ENCODE measurements around the gene KRT6A. TPM values are rescaled to one million over a fixed set of nuclear protein-coding genes. Genes with fewer than 3 reads are reported as not detected.

KRT6A gene
- total RNA-seq, 1 donor from 2014 or later: 1.4 TPM

DNA sequence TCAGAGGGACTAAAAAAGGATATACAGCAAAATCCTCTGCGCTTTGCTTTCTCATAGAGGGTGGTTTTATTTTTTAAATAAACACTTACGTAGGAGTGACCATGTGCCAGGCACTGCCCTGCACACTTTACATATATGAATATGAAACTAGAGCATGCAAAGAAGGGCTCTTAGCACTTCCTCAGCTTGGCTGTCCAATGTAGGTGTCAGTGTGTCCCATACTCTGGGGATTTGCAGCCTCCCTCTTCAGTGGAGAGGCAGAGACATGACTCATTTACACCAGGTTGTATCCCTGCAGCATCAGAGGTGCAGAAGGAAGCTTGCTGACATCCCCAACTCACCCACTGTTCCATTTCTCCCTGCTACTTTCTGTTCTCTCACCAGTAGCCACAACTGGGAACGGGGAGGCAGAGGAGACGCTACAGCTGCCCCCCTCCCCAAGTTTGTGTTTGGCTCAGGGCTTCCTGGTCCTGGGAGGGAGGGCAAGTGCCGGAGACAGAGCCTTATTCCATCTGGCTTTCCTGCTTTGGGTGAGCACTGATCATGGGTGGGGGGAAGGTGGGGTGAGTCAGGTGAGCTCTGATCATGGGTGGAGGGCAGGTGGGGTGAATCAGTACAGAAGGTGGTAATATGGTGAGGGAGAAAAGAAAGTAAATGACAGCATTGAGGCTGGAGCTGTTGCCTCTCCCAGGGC, 32.0 kb upstream of the KRT6A start:
- no peak for DNase-seq (ENCODE audit: low read depth)

DNA sequence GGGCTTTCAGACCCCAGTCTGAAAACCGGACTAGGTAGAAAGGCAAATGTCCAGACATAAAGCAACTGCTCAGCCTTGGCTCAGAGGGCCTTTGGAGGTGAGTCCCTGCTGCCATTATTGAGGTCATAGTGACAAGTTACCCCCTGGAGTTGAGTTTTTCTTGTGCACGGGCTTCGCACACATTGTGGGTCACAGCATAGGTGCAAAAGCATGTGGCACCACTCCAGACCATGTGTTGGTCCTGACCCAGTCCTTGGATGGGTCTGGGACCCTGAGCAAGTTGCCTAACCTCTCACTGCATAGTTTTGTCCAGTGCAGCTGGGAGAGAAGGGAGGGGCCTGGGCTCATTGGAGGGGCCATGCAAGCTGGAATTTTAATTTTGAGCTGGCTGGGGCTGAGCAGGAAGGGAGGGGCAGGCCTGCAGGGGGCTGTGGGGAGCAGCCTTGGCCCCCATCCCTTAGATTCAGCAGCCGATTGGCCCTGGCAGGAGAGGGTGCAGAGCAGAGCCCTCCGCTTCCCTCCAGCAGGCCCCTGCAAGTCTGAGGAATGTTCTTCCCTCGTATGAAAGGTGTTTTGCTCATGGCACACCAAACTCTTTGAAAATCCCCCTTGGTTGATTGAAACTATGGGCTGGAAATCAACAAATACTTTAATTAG, 31.3 kb upstream of the KRT6A start:
- no peak for DNase-seq (ENCODE audit: low read depth)

DNA sequence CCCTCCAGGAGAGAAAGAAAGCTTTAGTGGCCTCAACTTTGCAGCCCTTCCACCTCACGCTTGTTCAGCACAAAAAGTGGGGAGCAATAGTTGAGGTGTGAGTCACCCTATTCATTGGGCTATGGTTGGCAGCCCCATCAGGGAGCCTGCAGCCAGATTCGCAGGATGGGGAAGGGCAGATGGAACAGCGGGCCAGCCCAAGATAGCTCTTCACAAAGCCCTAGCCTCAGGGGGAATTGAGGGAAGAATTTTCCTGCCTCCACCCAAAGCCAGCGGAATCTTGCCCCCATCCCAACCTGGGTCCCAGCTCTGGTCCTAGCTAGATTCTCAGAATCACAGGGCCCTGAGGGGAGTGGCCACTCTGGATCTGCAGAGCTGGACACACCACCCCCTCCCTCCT, 30.8 kb upstream of the KRT6A start:
- no peak for DNase-seq (ENCODE audit: low read depth)

DNA sequence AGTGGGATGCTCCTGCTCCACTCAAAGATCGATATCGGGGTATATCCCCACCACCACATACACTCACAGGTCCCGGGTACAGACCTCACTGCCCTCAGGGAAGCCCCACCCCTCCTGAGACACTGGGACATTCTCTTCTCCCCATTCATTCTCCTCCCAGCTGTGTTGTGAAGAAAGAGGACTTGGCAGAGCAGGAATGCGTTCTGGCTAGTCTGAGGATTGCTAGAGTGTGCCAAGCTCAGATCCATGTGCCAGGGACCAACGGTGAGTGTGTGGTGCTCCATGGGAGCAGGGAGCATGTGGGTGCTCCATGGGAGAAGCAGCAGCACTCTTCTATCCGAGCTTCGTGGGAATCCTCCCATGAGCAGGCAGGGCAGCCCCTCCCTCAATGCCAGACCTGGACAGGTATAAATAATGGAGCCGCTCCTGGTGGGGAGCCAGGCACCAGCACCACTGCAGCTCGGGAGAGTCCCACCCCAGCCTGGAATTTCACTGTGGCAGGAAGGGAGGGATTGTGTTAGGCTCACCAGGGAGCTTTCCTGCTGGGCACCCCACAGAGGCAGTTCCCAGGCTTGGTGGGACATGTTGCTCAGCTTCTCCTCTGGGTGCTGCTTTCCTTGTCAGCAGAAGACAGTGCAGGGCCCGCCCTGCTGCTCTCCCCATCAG, 29.4 kb upstream of the KRT6A start:
- DNase-seq (ENCODE audit: low read depth): no peak

DNA sequence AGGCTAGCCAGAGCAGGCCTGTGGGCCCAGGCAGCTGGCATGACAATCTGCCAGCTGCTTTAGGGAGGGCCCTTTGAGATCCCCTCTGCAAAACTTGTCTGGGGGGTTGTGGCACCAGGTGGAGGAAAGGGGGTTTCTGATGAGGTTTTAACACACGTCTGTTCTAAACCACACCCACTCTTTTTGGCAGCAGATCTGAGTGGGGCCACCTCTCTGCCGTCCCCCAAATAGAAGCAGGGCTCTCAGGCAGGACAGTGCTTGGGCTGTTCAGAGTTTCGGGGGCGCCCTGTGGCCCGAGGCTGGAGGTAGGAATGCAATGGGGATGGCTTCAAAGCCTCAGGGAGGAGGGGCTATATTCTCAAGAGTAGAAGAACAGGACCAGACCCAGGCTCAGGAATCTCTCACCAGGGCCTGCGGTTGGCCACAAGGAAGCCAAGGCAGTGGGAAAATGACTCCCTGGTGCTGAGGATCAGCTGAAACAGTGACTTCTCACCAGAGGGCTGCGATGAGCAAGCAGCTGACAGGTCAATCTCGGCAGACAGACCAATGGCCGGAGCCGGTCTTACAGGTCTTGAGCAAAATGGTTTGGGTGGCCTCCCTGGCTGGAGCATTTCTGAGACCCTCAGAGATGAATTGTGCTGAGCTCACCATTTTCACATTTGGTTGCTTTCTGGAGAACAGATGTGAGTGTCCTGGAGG, 28.7 kb upstream of the KRT6A start:
- no peak for DNase-seq (ENCODE audit: low read depth)

DNA sequence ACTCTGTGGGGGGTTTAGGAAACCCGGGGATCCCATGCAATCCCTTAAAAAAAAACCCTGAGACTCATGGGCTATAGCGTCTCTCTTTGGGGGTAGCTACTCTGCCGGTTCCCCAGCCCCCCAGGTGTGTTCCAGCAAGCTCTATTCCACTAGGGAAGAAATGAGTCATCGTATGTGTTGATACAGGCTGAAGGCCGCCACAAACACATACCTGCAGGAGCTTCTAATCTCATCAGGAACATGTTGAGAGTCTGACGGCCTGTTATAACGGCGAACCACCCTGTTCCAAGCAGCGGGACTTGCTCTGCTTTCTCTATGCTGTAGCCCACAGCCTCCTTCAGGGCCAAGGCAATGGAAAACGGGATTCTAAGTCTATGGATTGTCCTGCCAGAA, 28.1 kb upstream of the KRT6A start:
- no peak for DNase-seq (ENCODE audit: low read depth)

DNA sequence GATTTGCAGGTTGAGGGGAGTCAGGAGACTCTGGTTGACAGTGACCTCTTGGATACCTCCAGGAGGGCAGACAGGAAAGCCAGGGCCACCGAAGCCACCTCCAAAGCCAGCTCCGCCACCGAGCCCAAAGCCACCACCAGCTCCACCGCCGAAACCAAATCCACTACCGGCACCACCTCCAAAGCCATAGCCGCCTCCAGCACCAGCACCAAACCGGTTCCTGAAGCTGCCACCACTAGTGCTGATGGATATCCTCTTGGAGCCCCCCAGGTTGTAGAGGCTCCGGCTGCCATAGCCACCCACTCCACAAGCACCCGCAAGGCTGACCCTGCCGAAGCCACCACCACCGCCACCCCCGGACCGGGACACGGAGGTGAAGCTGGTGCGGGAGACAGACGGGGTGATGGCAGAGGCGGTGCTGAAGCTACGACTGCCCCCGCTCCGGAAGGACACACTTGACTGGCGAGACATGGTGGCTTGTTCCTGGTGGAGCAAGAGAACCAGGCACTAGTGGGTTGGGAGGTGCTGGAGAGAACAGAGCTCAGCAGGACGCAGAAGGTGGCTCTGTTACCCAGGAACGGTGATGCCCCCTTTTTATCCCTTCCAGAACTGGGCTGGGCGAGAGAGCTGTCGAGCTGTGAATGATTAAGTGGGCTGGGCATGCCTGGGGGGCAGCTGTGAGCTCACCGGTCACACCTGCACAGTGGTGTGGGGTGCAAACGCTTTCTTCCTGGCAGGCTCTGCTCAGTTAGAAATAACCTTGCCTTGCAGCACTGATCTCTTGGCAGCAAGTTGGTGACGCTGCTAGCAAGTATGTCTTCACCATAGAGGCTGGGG, 27.0 kb upstream of the KRT6A start, which contains the start of gene KRT5:
TSS of gene KRT5 (minus strand) at position 569 of the 837 bp plus-strand sequence. CDS start at position 471, 98 bp downstream.
- no peak for DNase-seq (ENCODE audit: low read depth)

DNA sequence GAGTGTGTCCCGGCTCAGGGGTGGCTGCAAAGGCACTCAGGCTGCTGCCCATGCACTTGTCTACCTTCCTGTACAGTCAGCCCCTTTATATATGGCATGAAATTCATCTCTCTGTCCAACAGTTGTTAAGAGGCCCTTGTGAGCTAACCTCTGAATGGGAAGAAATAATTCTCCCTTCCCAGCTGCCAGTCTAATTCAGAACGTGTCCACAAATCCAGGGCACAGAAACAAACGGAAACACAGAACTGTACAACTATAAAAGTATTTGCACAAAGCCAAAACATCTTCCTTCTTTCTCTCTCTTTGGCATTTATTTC, 26.3 kb upstream of the KRT6A start:
- no peak for DNase-seq (ENCODE audit: low read depth)

DNA sequence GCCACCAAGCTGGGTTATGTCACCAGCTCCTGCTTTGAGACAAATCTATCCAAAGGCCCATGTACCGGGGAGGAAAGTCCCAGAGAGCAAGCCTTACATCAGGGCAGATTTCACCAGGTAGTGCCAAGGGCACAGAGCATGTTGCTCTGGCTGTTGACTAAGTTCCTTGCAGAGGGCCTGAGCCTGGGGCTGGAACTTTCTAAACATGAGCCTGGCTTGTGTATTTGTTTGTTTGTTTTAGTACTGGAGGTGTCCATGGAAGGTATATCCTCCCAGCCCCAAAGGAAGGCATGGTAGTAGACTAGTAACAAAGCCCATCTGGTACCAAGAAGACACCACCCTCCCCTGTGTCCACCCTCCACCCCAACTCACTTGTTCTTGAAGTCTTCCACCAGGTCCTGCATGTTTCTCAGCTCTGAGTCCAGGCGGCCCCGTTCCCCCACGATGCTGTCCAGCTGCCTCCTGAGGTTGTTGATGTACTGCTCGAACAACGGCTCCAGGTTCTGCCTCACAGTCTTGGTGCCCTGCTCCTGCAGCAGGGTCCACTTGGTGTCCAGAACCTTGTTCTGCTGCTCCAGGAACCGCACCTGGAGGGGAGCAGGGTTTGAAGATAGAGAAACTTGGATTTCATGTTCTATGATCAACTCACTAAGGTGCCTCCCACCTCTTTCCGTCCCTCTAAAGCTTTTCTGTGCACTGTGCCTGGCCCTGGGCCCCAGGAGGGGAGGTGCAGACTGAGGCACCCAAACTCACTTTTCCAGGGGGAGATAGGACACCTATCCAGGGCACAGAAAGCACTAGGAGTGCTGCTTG, 25.7 kb upstream of the KRT6A start:
- DNase-seq (ENCODE audit: low read depth): no peak

DNA sequence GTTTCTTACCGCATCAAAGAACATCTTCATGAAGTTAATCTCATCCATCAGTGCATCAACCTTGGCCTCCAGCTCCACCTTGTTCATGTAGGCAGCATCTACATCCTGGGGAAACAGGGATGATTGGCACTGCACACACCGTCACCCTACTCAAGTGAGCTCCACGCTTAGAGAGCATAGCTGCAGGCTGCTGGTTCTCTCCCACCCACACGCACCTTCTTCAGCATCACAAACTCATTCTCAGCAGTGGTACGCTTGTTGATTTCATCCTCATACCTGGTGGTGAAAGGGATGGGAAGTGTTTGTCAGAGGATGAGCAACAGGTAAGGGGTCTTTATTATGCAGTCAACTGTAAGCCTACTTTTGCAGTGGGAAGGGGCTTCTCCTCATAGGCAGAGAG, 24.8 kb upstream of the KRT6A start:
- no peak for DNase-seq (ENCODE audit: low read depth)

DNA sequence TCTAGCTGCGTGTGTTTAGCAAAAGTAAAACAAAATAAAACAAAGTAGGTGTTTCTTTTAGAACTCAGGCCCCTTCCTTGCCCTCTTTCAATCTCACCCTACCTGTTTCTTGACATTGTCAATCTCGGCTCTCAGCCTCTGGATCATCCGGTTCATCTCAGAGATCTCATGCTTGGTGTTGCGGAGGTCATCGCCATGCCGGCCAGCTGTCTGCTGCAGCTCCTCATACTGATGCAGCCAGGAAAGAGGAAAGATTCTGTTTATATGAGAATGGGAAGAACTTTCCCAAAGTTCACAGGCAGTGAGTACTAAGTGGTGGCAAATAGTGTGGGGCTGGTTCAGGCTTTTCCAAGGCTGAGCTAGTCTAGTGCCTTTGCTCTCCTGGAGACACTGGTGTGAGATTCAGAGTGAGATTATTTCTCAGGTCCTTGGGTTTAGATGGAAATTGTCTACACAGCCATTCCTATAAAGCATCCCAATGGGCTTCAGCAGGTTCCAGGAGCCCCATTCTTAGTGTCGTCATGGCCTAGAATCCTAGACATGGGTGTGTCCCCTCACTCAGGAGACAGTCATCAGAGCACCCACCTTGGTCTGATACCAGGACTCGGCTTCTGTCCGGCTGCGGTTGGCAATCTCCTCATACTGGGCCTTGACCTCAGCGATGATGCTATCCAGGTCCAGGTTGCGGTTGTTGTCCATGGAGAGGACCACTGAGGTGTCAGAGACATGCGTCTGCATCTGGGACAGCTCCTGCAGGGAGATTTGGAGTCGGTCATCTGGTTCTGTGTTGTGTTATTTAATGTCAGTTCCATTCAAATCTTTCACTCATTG, 24.2 kb upstream of the KRT6A start:
- DNase-seq (ENCODE audit: low read depth): no peak

DNA sequence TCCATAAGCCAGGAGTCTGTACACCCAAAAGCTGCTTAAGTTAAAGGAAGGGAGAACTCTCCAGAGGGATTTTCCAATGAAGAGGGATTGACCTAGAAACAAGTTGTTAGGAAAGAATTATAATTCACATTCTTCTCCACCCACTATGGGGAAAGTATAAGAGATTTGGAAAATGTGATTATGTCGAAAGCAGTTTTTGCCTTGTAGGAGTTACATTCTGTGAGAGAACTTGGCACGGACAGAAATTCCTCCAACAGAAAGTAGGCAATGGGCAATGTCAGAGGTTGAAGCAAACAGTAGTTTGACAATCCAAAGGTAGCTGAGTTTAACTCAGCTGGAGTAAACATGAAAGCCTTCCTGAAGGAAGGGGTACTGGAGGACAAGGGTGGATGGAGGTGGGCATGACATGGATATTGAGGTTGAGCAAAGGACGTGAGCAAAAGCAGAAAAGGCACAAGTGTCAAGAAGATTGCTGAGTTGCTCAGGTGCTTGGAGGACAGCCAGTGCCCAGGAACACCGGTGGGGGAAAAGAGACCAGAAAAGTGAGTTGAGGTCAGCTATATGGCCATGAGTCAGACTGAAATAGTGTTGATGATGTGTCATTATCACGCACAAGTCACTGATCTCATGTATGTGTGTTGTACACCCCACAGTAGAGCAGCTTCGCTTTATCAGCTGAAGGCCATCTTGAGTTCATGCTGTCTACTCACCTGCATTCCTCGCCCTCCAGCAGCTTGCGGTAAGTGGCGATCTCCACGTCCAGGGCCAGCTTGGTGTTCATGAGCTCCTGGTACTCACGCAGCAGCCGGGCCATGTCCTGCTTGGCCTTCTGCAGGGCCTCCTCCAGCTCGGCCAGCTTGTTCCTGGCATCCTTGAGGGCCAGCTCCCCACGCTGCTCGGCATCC, 23.1 kb upstream of the KRT6A start:
- DNase-seq (ENCODE audit: low read depth): no peak

DNA sequence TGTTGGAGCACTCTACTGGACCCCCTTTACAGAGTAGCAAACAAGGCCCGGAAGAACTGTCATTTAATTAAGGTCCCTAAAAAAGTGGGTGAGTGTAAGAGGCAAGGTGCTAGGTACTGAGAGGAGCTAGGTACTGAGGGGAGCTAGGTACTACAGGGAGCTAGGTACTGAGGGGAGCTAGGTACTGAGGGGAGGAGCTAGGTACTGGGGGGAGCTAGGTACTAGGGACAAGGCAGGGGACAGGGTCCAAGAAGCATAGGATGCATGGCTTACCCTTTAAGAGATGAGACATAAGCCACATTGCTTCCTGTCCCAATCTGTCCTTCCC, 22.2 kb upstream of the KRT6A start:
- no peak for DNase-seq (ENCODE audit: low read depth)

DNA sequence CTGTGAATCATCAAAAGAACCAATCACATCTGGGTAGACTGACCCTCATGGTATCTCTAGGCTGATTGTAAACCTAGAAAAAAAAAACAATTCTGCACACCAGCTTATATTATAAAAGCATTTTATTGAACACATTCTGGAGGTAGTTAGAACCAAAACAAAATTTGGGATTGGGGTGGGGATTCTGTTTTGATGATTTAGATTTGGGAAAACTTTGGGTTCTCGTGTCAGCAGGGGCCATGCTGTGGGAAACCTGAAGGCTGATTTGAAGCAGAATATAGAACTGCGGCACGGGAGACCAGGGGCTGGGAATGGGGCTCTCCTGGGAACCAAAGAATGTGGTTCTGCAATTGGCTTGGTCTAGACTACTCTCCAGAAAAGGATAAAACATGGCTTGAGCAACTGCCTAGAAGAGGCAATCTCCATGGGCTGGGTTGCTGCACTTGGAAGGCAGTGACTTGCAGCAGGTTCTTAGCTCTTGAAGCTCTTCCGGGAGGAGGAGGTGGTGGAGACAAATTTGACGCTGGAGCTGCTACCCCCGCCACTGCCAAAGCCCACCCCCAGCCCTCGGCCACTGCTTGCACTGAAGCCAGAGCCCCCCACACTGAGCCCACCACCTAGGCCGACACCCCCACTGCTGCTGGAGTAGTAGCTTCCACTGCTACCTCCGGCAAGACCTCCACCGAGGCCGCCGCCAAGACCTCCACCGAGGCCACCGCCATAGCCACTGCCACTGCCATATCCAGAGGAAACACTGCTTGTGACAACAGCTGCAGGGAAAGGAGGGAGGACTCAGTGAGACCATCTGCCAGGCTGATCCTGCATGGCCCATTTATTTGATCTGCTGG, 21.6 kb upstream of the KRT6A start:
- DNase-seq (ENCODE audit: low read depth): no peak

DNA sequence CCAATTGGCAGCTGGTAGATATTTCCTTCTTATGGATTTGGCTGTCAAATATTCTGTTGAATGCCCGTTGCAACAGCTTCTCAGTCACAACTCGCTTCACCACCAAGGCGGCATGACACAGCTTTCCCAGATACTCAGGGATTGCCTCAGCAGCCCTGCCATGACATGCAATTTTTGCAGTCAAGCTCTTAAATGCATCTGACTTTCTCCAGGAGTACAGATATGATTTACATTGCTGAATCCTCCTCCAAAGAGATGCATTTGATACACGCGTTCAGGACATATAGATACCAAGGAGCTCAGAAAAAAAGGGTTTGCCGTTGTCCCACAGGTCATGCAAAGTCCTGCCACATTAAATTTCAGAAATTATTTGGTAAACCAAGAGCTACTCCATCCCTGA, 20.7 kb upstream of the KRT6A start:
- DNase-seq (ENCODE audit: low read depth): no peak

DNA sequence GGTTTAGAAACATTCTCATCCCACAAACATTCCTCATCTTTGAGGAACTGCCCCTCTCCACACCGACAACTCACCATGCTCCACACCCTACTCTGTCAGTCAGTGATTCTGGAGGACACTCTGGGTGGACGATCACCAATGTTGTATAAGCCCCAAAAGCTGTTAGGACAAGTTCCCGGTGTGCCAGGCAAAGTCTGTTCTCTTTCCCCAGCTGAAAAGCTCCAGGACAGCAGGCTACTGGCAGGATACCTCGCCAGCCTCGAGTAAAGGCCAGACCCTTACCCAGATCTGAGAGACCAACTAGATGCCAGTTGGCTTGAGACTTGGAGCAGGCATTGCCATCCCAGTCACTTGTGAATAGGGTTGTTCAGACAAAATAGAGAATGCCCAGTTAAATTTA, 15.2 kb upstream of the KRT6A start:
- DNase-seq (ENCODE audit: low read depth): no peak

DNA sequence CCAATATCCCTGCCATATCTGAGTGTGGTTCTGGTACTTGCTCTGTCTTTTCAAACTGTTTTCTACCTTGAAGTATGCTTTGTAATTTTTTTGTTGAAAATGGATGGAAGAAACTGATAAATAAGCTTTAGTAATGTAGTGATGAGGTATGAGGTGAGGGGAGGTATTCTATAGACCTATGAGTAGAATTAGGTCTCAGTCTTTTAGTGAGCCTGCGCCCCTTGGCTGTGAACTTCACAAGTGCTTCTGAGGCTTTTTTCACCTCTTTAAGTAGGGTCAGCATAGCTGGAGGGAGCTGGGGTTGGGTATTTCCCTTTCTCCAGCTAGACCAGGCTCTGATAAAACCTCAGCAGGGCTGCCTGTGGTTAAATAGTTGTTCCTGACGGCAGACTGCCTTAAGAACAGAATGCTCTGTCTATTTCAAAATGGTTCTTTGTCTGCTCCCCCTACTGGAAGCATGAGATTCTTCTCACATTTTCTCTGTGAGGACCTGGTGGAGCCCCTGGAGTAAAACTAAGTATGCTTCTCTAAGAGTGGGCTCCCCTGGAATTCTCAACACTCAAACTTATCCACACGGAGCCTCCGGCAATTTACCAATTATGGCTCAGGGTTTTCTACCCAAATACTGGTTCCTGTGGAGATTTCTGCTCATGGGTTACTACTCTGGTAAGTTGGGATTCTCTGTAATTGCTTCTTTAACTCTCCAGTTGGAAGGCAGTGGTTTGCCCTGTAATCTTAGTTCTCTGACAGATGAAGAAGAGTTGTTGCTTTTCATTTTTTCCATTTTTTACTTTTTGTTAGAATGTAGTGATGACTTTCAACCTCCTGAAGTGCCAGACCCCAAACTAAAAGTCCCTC, 14.0 kb upstream of the KRT6A start:
- DNase-seq (ENCODE audit: low read depth): peak; percentile 88
